OCI-LY3 (cell line): ENCODE results near the gene COLQ.

Experiments used
- EZH2phosphoT487 ChIP-seq: fragments of 200-600 bp; shearing (Covaris generic); IDR thresholded peaks from 2 replicates; pipeline ENCODE4 v1.6.1; 2018; ENCODE audit warnings: antibody characterized with exemption, mixed run types, low read depth
- TF ChIP-seq, protein P1 (sequence below): fragments of 200-600, 300-600 bp; sonication (generic); IDR thresholded peaks from 2 replicates; pipeline ENCODE4 v1.5.1; 2014; ENCODE audit warnings: antibody characterized with exemption, low read length, low read depth

GRCh38 chr3:15409774-15410173, 111.7 kb downstream of the COLQ start:
- TF ChIP-seq, protein P1, sequence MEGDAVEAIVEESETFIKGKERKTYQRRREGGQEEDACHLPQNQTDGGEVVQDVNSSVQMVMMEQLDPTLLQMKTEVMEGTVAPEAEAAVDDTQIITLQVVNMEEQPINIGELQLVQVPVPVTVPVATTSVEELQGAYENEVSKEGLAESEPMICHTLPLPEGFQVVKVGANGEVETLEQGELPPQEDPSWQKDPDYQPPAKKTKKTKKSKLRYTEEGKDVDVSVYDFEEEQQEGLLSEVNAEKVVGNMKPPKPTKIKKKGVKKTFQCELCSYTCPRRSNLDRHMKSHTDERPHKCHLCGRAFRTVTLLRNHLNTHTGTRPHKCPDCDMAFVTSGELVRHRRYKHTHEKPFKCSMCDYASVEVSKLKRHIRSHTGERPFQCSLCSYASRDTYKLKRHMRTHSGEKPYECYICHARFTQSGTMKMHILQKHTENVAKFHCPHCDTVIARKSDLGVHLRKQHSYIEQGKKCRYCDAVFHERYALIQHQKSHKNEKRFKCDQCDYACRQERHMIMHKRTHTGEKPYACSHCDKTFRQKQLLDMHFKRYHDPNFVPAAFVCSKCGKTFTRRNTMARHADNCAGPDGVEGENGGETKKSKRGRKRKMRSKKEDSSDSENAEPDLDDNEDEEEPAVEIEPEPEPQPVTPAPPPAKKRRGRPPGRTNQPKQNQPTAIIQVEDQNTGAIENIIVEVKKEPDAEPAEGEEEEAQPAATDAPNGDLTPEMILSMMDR = no peak
- TF ChIP-seq EZH2phosphoT487 = no peak
